Upper lobe of left lung (tissue), 4 donors: ENCODE results near the gene GOSR1.

Source experiments
- EP300 ChIP-seq, 4 donors: sonication (generic); formaldehyde crosslinking; IDR thresholded peaks; one replicate each; pipeline ENCODE4 v1.5.1; 2017; ENCODE audit warnings: antibody characterized with exemption in 4 of 4, control low read depth in 2 of 4
- POLR2A ChIP-seq, 4 donors: fragments of 450-650 bp; IDR thresholded peaks; one replicate each; pipeline ENCODE4 v1.5.1; 2016 to 2017; ENCODE audit warnings: antibody characterized with exemption in 4 of 4, mild to moderate bottlenecking in 2 of 4
- POLR2AphosphoS5 ChIP-seq, 2 donors: sonication (generic); formaldehyde crosslinking; IDR thresholded peaks; one replicate each; pipeline ENCODE4 v1.5.1; 2017; ENCODE audit warnings: antibody characterized with exemption in 2 of 2
- TF ChIP-seq, protein P1 (sequence below), 6 experiments: fragments of 450-650 bp in 4 of 6; fragments of 200-600 bp in 2 of 6; sonication (generic) in 2 of 6; IDR thresholded peaks; one replicate each; pipeline ENCODE4 v1.5.1; 2016 to 2019; ENCODE audit warnings: antibody characterized with exemption in 6 of 6

DNA sequence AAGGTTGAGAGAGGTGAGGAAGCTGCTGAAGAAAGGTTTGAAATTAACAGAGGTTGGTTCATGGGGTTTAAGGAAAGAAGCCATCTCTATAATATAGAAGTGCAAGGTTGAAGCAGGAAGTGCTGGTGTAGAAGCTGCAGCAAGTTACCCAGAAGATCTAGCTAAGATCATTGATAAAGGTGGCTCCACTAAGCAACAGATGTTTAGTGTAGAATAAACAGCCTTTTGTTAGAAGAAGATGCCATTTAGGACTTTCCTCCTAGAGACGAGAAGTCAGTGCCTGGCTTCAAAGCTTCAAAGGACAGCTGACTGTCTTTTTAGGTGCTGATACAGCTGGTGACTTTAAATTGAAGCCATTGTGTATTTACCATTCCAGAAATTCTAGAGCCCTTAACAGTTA lies 29.3 kb downstream of the GOSR1 start:
- TF ChIP-seq, protein P1, sequence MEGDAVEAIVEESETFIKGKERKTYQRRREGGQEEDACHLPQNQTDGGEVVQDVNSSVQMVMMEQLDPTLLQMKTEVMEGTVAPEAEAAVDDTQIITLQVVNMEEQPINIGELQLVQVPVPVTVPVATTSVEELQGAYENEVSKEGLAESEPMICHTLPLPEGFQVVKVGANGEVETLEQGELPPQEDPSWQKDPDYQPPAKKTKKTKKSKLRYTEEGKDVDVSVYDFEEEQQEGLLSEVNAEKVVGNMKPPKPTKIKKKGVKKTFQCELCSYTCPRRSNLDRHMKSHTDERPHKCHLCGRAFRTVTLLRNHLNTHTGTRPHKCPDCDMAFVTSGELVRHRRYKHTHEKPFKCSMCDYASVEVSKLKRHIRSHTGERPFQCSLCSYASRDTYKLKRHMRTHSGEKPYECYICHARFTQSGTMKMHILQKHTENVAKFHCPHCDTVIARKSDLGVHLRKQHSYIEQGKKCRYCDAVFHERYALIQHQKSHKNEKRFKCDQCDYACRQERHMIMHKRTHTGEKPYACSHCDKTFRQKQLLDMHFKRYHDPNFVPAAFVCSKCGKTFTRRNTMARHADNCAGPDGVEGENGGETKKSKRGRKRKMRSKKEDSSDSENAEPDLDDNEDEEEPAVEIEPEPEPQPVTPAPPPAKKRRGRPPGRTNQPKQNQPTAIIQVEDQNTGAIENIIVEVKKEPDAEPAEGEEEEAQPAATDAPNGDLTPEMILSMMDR (IDR thresholded peaks at IDR 0.05) = no peak
- no peak for TF ChIP-seq POLR2AphosphoS5 (IDR thresholded peaks at IDR 0.05)
- no peak for TF ChIP-seq POLR2A (IDR thresholded peaks at IDR 0.05)
- no peak for TF ChIP-seq EP300 (IDR thresholded peaks at IDR 0.05)
